ENCODE results near the gene BSND. TPM values are rescaled to one million over a fixed set of nuclear protein-coding genes. Genes with fewer than 3 reads are reported as not detected.

BSND gene
- polyA plus RNA-seq, 1 of the 3 experiments (the other 2 are of a cell fraction) = not detected

DNA sequence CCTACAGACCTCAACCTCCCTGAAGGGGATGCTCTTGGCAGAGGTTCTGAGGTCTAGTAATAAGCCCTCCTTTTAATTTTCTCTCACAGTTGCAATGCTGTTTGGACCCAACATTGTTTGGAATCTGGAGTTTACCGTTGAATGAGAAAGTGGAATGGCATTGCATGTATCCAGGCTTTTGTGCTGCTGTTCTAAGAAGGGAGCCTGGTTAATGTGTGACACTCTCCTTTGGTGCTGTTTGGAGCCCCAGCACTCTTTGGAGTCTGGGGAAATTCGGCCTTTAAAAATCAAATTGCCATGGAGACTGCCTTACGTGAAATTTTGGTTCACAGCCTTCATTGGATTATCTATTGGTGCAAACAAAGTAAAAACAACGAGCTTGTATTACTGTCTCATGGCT, 42.0 kb upstream of the BSND start:
- POLR2A ChIA-PET = no interaction called here
- CTCF ChIA-PET = interaction anchor here (4.1 to 9.6 kb wide), 2 partner anchors 11 to 39 kb away, joined by 19 to 60 read pairs; no protein-coding TSS in a partner anchor
- DNase-seq = no peak

DNA sequence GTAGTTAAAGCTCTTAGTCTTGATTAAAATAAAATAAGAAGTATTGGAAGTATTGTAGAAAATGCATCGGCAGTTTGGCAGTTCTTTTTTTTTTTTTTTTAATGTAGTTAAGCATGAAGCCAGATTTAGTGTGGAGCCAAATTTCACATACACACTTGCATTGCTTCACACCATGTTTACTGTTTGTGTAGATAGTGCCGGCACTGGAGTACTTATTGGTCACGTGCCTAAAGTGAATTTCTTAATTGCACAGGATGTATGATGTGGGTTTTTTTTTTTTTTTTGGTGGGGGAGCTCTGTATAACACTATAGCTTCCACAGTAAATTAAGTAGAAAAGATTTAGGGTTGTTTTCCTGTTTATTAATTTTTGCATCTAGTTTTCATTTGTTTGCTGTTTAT, 39.5 kb upstream of the BSND start:
- Histone ChIP-seq H3K9me3 (no peaks in the 10 kb centered on the region), H3K36me3 (replicated peaks in 1 of 2; ENCODE audit: control insufficient read depth in 1 of 2, insufficient read depth in 2 of 2, low read length in 1 of 2) (no peaks in the 10 kb centered on the region), H3K27ac (ENCODE audit: low read depth in 2 of 2, low read length in 1 of 2) (no peak overlapping the region), H3K79me2 (ENCODE audit: insufficient read depth) (no peaks in the 10 kb centered on the region), H4K20me1 (ENCODE audit: insufficient read depth) (no peaks in the 10 kb centered on the region), H3K4me3 (ENCODE audit: low read depth in 2 of 2, low read length in 1 of 2) (no peak overlapping the region), H3F3A (replicated peaks; ENCODE audit: insufficient read depth) (peaks cover 6% of the 10 kb centered on the region), H3K9me2 (no peaks in the 10 kb centered on the region), H3K27me3 (ENCODE audit: insufficient read depth) (no peaks in the 10 kb centered on the region), H3K4me1 (ENCODE audit: control insufficient read depth in 1 of 2, insufficient read depth in 2 of 2, low read depth in 1 of 2, low read length in 1 of 2) (no peaks in the 10 kb centered on the region), H3K9ac (no peak overlapping the region), H2AFZ (ENCODE audit: low read depth) (no peak overlapping the region), H3K4me2 (no peak overlapping the region)
- TF ChIP-seq POLR2AphosphoS5 (IDR thresholded peaks at IDR 0.05; ENCODE audit: low read depth, low read length) (no peak), GATA2 (CRISPR knock-in tag; IDR thresholded peaks at IDR 0.05) (no peak), RFX5 (IDR thresholded peaks at IDR 0.05; ENCODE audit: low read length) (no peak), JUND (IDR thresholded peaks at IDR 0.05) (no peak), ELF1 (IDR thresholded peaks at IDR 0.05) (no peak), CHD2 (IDR thresholded peaks at IDR 0.05; ENCODE audit: low read length, partially characterized antibody) (no peak), MXI1 (IDR thresholded peaks at IDR 0.05; ENCODE audit: low read depth, low read length) (no peak), NFIC (IDR thresholded peaks at IDR 0.05; ENCODE audit: borderline replicate concordance) (no peak), SIN3A (IDR thresholded peaks at IDR 0.05; ENCODE audit: borderline replicate concordance, low read depth, low read length) (no peak), MEF2A (IDR thresholded peaks at IDR 0.05; ENCODE audit: borderline replicate concordance, low read depth) (no peak)
- TF ChIP-seq, protein P1, sequence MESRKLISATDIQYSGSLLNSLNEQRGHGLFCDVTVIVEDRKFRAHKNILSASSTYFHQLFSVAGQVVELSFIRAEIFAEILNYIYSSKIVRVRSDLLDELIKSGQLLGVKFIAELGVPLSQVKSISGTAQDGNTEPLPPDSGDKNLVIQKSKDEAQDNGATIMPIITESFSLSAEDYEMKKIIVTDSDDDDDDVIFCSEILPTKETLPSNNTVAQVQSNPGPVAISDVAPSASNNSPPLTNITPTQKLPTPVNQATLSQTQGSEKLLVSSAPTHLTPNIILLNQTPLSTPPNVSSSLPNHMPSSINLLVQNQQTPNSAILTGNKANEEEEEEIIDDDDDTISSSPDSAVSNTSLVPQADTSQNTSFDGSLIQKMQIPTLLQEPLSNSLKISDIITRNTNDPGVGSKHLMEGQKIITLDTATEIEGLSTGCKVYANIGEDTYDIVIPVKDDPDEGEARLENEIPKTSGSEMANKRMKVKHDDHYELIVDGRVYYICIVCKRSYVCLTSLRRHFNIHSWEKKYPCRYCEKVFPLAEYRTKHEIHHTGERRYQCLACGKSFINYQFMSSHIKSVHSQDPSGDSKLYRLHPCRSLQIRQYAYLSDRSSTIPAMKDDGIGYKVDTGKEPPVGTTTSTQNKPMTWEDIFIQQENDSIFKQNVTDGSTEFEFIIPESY (IDR thresholded peaks at IDR 0.05; ENCODE audit: borderline replicate concordance, low read depth) = no peak
- TF ChIP-seq, protein P2, sequence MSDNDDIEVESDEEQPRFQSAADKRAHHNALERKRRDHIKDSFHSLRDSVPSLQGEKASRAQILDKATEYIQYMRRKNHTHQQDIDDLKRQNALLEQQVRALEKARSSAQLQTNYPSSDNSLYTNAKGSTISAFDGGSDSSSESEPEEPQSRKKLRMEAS (IDR thresholded peaks at IDR 0.05; ENCODE audit: low read depth) = no peak
- WGBS (ENCODE audit: low lambda C conversion rate) = 33% methylated on average over 3 of the region's 3 CpGs
- ChIA-PET CTCF (interaction anchor here (0.9 to 9.6 kb wide), 6 partner anchors 9 to 63 kb away, joined by 3 to 68 read pairs (median 19); no protein-coding TSS in a partner anchor), POLR2A (no interaction called here)
- DNase-seq = no peak

More for the DNA sequence above, 42.0 kb upstream of the BSND start:
- WGBS (ENCODE audit: low lambda C conversion rate) = 42% methylated on average over 4 of the region's 4 CpGs
- no peaks in the 10 kb centered on the region for H3K27me3 ChIP-seq (ENCODE audit: insufficient read depth)
- no peaks in the 10 kb centered on the region for H3K9me3 ChIP-seq
- H3K9ac ChIP-seq = no peak overlapping the region
- no peaks in the 10 kb centered on the region for H3K36me3 ChIP-seq (replicated peaks in 1 of 2; ENCODE audit: control insufficient read depth in 1 of 2, insufficient read depth in 2 of 2, low read length in 1 of 2)
- TF ChIP-seq, protein P3, sequence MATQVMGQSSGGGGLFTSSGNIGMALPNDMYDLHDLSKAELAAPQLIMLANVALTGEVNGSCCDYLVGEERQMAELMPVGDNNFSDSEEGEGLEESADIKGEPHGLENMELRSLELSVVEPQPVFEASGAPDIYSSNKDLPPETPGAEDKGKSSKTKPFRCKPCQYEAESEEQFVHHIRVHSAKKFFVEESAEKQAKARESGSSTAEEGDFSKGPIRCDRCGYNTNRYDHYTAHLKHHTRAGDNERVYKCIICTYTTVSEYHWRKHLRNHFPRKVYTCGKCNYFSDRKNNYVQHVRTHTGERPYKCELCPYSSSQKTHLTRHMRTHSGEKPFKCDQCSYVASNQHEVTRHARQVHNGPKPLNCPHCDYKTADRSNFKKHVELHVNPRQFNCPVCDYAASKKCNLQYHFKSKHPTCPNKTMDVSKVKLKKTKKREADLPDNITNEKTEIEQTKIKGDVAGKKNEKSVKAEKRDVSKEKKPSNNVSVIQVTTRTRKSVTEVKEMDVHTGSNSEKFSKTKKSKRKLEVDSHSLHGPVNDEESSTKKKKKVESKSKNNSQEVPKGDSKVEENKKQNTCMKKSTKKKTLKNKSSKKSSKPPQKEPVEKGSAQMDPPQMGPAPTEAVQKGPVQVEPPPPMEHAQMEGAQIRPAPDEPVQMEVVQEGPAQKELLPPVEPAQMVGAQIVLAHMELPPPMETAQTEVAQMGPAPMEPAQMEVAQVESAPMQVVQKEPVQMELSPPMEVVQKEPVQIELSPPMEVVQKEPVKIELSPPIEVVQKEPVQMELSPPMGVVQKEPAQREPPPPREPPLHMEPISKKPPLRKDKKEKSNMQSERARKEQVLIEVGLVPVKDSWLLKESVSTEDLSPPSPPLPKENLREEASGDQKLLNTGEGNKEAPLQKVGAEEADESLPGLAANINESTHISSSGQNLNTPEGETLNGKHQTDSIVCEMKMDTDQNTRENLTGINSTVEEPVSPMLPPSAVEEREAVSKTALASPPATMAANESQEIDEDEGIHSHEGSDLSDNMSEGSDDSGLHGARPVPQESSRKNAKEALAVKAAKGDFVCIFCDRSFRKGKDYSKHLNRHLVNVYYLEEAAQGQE (IDR thresholded peaks at IDR 0.05; ENCODE audit: low read depth, low read length) = no peak
- no peak for TF ChIP-seq POLR2AphosphoS5 (IDR thresholded peaks at IDR 0.05; ENCODE audit: low read depth, low read length)
- TF ChIP-seq NFIC (IDR thresholded peaks at IDR 0.05; ENCODE audit: borderline replicate concordance) = no peak
- TF ChIP-seq TCF12 (IDR thresholded peaks at IDR 0.05) = no peak
- TF ChIP-seq TEAD4 (IDR thresholded peaks at IDR 0.05; ENCODE audit: borderline replicate concordance, insufficient read depth) = no peak
- H2AFZ ChIP-seq (ENCODE audit: low read depth) = no peak overlapping the region
- no peak overlapping the region for H3K27ac ChIP-seq (ENCODE audit: low read depth in 2 of 2, low read length in 1 of 2)
- no peak overlapping the region for H3K4me2 ChIP-seq
- H3K9me2 ChIP-seq = no peaks in the 10 kb centered on the region
- no peaks in the 10 kb centered on the region for H4K20me1 ChIP-seq (ENCODE audit: insufficient read depth)
- no peaks in the 10 kb centered on the region for H3K4me1 ChIP-seq (ENCODE audit: control insufficient read depth in 1 of 2, insufficient read depth in 2 of 2, low read depth in 1 of 2, low read length in 1 of 2)
- no peaks in the 10 kb centered on the region for H3K79me2 ChIP-seq (ENCODE audit: insufficient read depth)
- peaks cover 6% of the 10 kb centered on the region for H3F3A ChIP-seq (replicated peaks; ENCODE audit: insufficient read depth)
- H3K4me3 ChIP-seq (ENCODE audit: low read depth in 2 of 2, low read length in 1 of 2) = no peak overlapping the region
